GM23338 (cell line): ENCODE results near the gene IPO8.

Source experiments
- CREB1 ChIP-seq: fragments of 250-450 bp; sonication (Bioruptor Pico); IDR thresholded peaks from 2 replicates; pipeline ENCODE4 v1.5.0; 2020; ENCODE audit warnings: low read depth, mild to moderate bottlenecking, moderate library complexity
- EZH2 ChIP-seq: fragments of 200-600 bp; sonication (generic); IDR thresholded peaks from one replicate; pipeline ENCODE4 v1.8.0; 2017; ENCODE audit warnings: antibody characterized with exemption, mild to moderate bottlenecking, low read depth; ENCODE audit not compliant: unreplicated experiment
- EZH2phosphoT487 ChIP-seq: fragments of 200-600 bp; sonication (generic); IDR thresholded peaks from one replicate; pipeline ENCODE4 v1.8.1; 2018; ENCODE audit warnings: antibody characterized with exemption; ENCODE audit not compliant: unreplicated experiment
- POLR2AphosphoS5 ChIP-seq: IDR thresholded peaks from 2 replicates; pipeline ENCODE4 v1.6.1; 2016; ENCODE audit warnings: antibody characterized with exemption, low read depth
- STAT1 ChIP-seq: IDR thresholded peaks from one replicate; pipeline ENCODE4 v1.6.1; 2016; ENCODE audit warnings: antibody characterized with exemption; ENCODE audit not compliant: unreplicated experiment
- TF ChIP-seq, protein P1 (sequence below), 2 experiments: fragments of 200-600 bp in 1 of 2; sonication (generic) in 1 of 2; conservative IDR thresholded peaks; 2 replicates each; pipeline versions ENCODE4 v1.5.1 to v1.6.1; 2016 to 2017; ENCODE audit warnings: antibody characterized with exemption in 2 of 2, low read depth in 2 of 2, mild to moderate bottlenecking in 2 of 2, moderate library complexity in 1 of 2
- TF ChIP-seq, protein P2 (sequence below): IDR thresholded peaks from one replicate; pipeline ENCODE4 v1.6.1; 2018; ENCODE audit warnings: antibody characterized with exemption; ENCODE audit not compliant: unreplicated experiment
- TF ChIP-seq, protein P3 (sequence below): IDR thresholded peaks from 2 replicates; pipeline ENCODE4 v1.6.1; 2016; ENCODE audit warnings: antibody characterized with exemption

DNA sequence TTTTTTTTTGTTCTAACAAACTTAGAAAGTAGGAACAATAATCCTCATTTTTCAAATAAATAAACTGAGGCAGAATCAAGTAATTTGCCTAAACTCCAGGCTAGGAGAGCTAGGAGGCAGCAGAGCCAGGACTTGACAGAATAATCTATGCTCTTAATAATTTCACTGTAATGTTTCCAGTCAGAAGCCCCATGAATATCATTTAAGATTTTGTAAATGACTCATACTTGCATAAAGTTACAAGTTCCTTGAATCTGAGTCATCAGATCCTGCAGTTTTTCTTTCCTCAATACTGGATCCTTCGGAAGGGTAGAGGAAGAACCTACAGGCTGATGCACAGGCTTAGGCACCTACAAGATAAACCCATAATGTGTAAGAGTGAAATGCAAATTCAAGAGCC lies 30.1 kb upstream of the IPO8 start:
- TF ChIP-seq, protein P1, sequence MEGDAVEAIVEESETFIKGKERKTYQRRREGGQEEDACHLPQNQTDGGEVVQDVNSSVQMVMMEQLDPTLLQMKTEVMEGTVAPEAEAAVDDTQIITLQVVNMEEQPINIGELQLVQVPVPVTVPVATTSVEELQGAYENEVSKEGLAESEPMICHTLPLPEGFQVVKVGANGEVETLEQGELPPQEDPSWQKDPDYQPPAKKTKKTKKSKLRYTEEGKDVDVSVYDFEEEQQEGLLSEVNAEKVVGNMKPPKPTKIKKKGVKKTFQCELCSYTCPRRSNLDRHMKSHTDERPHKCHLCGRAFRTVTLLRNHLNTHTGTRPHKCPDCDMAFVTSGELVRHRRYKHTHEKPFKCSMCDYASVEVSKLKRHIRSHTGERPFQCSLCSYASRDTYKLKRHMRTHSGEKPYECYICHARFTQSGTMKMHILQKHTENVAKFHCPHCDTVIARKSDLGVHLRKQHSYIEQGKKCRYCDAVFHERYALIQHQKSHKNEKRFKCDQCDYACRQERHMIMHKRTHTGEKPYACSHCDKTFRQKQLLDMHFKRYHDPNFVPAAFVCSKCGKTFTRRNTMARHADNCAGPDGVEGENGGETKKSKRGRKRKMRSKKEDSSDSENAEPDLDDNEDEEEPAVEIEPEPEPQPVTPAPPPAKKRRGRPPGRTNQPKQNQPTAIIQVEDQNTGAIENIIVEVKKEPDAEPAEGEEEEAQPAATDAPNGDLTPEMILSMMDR (conservative IDR thresholded peaks at IDR 0.05; ENCODE audit: low read depth in 2 of 2) = no peak
- TF ChIP-seq, protein P2, sequence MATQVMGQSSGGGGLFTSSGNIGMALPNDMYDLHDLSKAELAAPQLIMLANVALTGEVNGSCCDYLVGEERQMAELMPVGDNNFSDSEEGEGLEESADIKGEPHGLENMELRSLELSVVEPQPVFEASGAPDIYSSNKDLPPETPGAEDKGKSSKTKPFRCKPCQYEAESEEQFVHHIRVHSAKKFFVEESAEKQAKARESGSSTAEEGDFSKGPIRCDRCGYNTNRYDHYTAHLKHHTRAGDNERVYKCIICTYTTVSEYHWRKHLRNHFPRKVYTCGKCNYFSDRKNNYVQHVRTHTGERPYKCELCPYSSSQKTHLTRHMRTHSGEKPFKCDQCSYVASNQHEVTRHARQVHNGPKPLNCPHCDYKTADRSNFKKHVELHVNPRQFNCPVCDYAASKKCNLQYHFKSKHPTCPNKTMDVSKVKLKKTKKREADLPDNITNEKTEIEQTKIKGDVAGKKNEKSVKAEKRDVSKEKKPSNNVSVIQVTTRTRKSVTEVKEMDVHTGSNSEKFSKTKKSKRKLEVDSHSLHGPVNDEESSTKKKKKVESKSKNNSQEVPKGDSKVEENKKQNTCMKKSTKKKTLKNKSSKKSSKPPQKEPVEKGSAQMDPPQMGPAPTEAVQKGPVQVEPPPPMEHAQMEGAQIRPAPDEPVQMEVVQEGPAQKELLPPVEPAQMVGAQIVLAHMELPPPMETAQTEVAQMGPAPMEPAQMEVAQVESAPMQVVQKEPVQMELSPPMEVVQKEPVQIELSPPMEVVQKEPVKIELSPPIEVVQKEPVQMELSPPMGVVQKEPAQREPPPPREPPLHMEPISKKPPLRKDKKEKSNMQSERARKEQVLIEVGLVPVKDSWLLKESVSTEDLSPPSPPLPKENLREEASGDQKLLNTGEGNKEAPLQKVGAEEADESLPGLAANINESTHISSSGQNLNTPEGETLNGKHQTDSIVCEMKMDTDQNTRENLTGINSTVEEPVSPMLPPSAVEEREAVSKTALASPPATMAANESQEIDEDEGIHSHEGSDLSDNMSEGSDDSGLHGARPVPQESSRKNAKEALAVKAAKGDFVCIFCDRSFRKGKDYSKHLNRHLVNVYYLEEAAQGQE = no peak
- TF ChIP-seq, protein P3, sequence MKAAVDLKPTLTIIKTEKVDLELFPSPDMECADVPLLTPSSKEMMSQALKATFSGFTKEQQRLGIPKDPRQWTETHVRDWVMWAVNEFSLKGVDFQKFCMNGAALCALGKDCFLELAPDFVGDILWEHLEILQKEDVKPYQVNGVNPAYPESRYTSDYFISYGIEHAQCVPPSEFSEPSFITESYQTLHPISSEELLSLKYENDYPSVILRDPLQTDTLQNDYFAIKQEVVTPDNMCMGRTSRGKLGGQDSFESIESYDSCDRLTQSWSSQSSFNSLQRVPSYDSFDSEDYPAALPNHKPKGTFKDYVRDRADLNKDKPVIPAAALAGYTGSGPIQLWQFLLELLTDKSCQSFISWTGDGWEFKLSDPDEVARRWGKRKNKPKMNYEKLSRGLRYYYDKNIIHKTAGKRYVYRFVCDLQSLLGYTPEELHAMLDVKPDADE = no peak
- TF ChIP-seq EZH2phosphoT487 (no peak), CREB1 (CRISPR knock-in tag) (no peak), EZH2 (no peak), POLR2AphosphoS5 (no peak), STAT1 (no peak)
